22Rv1 (cell line): ENCODE results near the gene MARK1.

ENCODE experiments used
- ZFX ChIP-seq: fragments of 450-650 bp; IDR thresholded peaks from 2 replicates; pipeline ENCODE4 v1.6.1; 2017; ENCODE audit warnings: antibody characterized with exemption, borderline replicate concordance
- TF ChIP-seq, protein P1 (sequence below): fragments of 450-650 bp; IDR thresholded peaks from 2 replicates; pipeline ENCODE4 v1.5.1; 2017; ENCODE audit warnings: mild to moderate bottlenecking

DNA sequence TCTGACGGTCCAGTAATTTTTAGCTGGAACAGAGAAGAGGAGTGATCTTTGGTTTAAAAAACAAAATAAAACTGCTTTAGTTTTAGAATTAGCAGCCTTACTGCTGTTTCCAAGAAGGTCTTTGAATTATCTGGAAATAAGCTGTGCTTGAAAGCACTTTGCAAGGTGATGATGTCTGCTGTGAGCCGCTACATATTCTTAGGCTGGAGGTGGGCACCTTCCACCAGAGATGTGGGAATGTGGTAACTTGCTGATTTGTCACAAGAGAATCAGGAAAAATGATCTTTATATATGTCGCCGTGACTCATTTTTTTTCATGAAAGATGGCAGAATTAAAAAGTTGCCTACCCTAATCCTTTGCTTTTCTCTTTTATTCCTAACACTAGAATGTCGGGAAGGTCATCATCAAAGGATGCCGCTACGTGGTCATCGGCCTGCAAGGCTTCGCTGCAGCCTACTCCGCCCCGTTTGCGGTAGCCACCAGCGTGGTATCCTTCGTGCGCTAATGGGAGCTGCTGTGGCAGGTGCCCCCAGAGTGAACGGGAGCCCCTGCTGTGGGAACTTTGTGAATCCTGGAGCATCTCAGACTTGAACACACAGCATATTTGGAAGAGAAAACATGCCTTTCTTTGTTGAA lies 168.4 kb downstream of the MARK1 start:
- TF ChIP-seq, protein P1, sequence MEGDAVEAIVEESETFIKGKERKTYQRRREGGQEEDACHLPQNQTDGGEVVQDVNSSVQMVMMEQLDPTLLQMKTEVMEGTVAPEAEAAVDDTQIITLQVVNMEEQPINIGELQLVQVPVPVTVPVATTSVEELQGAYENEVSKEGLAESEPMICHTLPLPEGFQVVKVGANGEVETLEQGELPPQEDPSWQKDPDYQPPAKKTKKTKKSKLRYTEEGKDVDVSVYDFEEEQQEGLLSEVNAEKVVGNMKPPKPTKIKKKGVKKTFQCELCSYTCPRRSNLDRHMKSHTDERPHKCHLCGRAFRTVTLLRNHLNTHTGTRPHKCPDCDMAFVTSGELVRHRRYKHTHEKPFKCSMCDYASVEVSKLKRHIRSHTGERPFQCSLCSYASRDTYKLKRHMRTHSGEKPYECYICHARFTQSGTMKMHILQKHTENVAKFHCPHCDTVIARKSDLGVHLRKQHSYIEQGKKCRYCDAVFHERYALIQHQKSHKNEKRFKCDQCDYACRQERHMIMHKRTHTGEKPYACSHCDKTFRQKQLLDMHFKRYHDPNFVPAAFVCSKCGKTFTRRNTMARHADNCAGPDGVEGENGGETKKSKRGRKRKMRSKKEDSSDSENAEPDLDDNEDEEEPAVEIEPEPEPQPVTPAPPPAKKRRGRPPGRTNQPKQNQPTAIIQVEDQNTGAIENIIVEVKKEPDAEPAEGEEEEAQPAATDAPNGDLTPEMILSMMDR = no peak
- no peak for TF ChIP-seq ZFX
